NOMO-1 treated with dmso at 0.1 percent for 144 hours (cell line): Measurements from ENCODE around the gene RPAP3.

Experiments
- DNase-seq: peaks from one replicate; lab custom pipeline; 2025; ENCODE audit not compliant: unreplicated experiment; lab: John Stamatoyannopoulos, UW

The RPAP3 gene

DNA sequence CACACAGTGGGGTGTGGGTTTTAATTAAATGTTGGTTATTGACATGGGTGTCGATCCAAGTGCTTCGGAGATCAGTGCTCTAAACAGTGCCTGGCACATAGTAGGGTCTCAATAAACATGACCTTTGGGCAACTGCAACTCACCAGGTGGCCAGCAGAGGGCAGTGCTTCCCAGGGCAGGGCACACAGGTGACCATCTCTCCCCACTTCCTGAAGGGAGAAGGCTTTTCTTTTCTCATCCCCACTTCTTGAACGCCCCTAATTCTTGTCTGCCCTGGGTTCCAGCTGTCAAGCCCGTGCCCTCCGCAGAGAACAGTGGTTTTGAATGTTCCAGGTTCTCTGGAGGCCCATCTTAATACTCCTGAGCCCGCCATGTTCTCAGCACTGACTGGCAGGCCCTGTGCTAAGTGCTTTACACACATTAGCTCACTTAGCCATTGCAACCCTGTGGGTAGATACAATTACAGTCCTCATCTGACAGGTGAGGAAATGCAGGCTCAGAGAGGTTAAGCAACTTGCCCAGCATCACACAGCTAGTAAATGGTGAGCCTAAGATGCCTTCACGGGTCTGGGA is 36.5 kb upstream of the RPAP3 start:
- DNase-seq: no peak

DNA sequence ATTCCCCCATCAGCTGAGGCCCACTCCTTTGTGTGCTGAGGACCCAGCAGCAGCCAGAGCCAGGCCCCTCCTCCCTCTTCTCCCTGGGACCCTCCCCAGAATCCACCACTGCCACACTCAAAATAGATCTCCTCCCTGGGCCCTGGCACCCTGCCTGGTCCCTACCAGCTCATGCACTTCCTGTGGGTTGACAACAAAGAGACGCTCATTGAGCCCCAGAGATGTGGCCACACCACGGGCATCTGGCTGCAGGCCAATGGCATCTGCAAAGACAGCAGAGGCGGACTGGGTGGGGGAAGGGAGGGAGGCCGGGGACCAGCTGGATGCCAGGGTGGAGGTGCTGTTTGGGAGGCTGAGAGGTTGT is 35.5 kb upstream of the RPAP3 start:
- DNase-seq: no peak

DNA sequence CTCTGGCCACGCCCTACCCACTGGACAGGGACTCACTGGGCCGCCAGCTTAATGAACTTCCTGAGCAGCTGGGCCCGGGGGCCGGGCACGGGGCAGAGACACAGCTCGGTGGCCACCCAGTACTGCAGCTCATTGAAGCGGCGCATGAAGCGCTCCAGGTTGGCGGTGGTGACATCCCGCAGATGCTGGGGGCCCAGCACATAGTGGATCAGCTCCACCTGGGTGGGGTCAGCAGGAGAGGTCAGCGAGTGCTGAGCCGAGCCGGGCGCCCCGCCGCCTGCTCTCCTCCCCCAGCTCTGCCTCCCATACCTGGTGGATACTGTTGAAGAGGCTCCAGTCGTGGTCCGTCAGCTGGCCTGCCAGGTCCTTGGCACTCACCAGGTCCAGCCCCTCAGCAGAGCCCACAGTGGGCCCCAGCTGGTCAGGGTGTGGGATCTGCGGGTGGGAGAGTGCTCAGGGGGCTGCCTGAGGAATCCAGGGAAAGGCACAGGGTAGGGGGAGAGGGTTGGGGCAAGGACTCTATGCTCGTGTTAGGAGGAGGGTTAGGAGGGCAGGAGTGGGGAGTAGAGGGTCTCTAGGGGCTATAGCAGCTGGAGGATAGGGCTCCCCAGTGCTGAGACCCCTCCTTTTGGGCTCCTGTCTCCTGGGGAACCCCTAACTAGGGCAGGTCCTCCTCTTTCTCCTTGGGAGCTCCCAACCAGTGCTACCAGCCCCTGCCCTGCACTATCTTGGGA is 34.9 kb upstream of the RPAP3 start:
- no peak for DNase-seq

DNA sequence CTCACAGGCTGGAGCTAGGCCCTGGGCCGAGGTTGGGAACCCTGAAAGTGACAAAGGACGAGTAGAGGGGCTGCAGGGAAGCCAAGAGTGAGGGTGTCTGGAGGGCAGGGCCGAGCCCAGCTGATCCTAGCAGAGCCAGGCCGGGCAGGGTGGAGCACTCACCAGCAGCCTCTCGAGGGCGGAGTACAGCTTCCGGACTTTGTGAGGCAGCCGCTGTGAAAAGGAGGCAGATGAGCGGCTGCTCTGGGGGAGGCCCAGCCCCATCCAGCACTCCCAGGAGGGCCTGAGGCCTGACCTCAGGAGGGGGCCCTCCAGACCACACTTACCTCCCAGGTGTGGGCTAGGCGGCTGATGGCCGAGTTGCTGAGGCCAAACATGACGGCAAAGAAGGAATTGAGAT is 34.1 kb upstream of the RPAP3 start:
- no peak for DNase-seq

- no peak for DNase-seq
Observed at GRCh38 chr12:47739297-47739696, 33.5 kb upstream of the RPAP3 start.

- DNase-seq: no peak
Observed at GRCh38 chr12:47737936-47738594, 32.2 kb upstream of the RPAP3 start.

DNA sequence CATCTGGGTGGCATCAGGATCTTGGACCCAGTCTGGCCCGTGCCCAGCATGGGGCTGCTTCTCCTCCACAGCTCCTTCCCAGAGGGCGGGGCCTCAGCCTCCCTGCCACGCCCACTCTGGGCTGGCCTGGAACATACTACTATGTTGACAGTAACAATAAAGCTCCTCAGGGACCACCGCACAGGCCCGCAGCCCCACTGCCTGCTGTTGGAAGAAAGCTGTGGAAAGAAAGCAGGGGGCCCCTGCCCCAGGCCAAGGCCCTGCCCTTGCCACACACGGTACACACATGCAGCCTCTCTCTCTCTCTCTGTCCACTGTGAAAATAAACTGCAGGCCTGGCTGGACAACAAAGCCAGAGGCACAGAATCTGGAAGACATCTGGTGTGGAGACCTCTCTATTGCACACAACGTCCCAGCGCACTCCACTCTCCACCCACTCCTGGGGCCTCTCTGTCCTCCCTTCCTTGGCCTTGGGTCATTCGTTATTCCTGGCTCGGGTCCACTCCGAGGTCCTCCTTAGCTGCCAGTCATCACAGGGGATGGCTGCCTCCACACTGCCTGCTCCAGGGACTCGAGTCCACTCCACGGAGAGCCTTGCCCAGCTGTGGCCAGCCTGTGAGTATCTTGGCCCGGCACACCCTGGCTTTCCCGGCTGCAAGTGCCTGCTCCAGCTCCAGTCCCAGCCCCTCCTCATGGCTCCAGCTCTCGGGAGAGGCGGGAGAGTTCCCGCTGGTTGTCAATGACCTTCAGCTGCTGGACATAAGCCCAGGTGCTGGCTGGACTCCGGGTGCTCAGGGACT is 31.2 kb upstream of the RPAP3 start:
- DNase-seq: no peak

DNA sequence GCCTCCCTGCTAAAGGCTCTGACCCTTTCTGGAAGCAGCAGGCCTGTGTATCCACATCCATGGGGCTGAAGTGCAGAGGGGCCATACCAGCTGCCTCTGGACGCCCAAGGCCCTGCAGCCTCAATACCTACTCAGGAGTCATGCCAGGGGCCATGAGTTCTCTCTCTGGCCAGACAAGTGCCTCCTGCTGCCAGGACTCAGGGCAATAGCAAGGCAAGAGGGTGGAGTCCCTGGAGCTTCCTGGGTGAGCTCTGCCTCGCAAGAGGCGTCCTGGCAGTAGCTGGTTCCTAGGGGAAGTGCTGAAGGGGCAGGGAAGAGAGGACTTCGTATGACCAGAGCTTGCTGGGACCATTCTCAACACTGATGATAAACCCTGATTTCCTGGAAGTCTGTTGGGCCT is 30.4 kb upstream of the RPAP3 start:
- DNase-seq: no peak

DNA sequence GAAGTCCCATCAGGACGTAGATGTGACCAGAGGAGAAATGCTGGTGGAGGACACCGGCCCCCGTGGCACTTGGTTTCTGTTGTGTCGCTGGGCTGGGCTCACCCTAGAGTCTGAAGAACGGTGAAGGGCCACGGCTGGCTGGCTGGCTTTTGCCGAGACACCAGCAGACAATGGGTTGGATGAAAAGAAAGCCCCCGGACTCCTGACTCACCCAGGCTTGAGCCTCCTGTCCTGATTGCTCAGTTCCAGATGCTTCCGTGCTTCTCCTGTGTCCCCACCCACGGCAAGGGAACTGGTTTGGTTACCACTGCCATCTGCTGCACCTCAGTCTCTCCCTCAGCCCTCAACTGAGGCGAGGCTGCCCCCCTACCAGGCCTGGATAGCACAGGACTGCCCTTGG is 29.8 kb upstream of the RPAP3 start:
- no peak for DNase-seq

GRCh38 chr12:47734725-47735480 is 29.1 kb upstream of the RPAP3 start:
- no peak for DNase-seq

DNA sequence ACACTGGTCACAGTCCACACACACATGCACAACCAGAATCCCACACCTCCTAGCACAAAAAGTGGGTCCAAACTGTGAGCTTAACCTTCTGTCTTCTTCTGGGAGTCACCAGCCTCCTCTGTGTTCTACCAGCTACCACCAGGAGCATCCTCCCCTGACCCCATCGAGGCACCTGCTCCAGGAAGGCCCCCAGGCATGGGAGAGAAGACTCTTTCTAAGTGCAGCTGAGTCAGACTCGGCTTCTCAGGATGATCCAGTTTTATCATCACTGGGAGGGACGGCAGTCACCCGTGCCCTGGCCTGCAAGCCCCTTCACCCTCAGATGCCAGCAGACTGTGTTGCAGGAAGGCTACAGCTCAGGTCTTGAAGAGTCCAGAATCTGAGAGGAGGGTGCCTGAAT is 27.3 kb upstream of the RPAP3 start:
- no peak for DNase-seq

DNA sequence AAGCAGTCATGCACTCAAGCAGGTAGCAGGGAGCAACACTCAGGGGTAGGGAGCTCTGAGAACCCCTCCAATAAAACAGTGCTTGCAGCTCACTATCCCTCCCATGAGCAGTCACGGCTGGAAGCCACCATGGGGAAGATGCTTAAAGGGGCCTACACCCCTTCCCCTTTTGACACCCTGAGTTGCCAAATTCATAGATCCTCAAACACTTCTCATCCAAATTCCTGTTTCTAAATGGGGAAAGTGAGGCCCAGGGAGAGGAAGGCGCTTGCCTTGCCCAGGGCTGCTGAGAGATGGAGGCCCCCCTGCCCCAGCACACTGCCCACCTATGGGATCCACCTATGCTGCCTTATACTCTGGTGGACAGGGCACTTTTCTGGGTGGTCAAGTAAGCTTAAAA is 26.7 kb upstream of the RPAP3 start:
- DNase-seq: no peak

DNA sequence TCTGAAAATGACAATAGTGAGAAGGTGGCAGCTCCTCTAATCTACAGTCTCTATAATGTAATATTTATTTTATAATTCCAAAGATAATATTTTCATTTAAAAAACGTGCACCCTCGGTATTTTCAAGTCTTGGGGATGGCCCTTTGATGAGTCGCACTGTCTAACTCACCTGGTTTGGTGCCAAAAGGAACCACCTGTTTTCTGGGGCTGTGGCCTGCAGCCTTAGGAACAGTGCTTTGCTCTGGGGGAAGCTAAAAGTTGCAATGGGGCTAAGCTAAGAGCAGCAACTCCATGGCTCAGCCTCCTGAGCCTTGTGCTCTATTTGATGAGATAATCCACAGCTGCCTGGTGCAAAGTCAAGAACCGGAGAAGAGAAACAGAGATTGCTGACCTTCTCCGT is 25.9 kb upstream of the RPAP3 start:
- DNase-seq: no peak

DNA sequence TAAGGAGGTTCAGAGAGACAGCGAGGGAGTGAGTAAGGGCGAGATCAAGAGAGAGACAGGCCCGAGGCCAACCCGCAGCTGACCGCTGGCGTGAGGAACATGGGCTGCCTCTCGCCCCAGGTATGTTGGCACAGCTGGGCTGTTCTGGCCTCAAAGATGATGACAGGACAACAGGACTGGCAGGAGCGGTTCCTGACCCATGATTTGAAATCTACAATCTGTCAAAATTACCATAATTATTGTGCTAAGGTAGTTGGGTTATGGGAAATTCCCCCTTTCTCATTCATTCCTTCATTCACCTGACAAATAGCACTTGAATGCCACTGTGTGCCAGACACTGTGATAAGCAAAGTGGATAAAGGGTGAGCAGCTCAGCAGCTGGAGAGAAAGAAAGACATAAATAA is 24.5 kb upstream of the RPAP3 start:
- no peak for DNase-seq

DNA sequence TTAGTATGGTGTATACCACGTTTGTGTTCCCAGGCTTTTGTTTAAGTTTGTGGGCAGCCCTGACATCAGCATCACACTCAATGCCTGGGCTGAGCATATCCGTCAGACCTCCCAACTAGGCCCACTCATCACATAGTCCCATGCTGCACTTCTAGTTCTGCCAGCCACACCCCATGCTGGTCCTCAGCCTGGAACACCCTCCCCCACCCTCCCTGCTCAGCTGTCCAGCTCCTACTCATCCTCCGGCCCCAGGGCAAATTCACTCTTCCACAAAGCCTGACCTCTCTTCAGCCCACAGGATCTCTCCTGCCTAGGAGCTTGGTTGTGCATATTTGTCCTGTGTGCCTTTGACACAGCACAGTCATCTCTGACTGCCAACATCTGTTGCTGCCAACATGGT is 23.4 kb upstream of the RPAP3 start:
- no peak for DNase-seq

- DNase-seq: no peak
Observed at GRCh38 chr12:47725893-47726292, 20.1 kb upstream of the RPAP3 start.

DNA sequence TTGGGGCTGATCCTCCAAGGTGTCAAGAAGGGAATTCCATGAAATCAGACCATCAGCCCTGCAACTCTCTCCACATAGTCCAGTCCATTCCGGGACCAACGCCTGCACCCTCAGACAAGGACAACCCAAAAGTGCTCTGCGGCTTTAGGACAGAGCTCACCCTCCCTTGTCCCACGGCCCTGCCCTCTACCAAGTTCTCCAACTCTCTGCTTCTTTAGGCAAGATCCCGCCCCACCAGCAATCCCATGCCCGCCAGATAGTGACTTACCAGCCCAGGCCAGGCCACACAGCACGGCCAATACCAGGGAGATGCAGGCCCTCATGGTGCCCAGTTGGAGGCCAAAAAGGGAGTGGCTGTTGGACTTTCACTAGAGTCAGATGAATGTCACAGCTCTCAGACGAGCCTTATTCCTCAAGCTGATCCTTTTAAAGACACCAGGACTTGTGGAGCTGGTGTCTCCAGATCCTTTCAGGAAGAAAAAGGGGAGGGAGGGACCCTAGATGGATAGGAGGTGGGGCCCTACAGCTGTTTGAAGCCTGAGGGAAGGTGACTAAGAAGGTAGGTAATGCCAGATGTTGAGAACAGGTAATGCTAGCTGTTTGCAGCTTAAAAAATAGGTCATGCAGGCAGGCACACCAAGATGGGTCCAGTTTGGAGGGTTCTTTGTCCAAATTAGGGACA is 19.4 kb upstream of the RPAP3 start, which contains the start of gene ENDOU:
Gene ENDOU (minus strand): TSS at position 400 of the 682 bp plus-strand sequence. CDS start 77 bp downstream, at position 323.
- no peak for DNase-seq

DNA sequence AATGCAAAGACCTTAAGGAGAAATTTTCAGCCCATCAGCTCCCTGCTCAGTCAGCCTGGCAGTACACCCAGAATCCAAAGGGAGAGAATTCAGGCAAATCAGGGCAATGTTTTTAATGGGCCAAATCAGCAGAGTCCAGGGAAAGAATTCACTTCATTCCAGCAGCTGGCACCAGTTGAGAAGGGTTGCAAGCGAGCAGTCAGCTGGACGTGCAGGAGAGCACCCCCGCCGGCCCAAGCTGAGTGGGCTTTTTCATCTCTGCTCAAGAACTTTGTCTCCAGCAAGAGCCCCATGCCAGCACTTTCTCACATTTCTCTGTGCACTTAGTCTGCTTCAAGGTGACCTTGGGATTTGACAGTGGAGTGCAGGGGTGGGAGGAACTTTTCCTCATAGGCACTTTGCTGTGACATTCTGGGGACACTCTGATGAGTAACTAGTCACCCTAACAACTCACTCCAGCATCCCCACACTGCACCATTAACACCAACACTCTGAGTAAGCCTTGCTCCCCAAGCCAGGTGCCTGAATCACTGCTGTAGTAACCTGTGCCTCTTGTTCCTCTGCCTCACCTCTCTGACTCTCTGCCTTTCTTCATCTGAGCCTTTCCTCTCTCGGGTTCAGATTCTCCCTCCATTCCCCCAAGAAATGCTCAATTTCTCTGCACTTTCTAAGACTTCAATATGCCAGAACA is 17.3 kb upstream of the RPAP3 start:
- DNase-seq: no peak

DNA sequence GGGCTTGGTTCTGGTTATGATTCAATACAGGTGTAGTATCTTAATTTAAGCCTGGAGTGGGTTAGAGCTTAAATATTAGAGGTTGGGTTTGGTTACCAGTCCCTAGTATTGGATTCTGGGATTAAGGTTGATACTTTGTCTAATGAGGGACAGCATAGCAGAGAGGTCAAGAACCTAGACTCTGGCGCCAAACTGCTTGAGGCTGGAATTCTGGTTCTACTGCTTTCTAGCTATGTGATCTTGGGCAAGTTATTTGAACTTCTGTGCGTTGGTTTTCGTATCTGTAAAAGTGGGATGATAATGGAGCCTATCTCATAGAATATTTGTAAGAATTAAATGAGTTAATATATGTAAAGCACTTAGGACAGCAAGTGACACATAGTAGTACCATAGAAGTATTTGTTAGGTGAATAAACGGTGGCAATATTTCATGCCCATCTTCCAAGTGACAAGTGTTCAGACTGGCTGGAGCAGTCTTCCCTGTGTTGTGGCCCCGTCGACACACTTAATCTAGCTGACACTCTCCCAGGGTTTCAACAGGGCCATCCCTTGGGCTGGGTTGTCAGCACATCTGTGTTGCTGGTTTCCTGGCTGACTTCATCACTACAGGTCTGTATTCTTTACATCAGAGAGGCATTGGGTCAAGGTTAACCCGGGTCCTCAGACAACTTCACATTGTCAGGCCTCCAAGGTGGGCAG is 16.5 kb upstream of the RPAP3 start:
- no peak for DNase-seq
